Smooth muscle cell (in vitro differentiated cells): ENCODE results near the gene PAMR1. TPM values are rescaled to one million over a fixed set of nuclear protein-coding genes. Genes with fewer than 3 reads are reported as not detected.

ENCODE experiments used
- DNase-seq: peaks from one replicate; lab custom pipeline; 2025; ENCODE audit not compliant: unreplicated experiment; lab: John Stamatoyannopoulos, UW
- H2AFZ ChIP-seq: fragments of 200-600 bp; sonication (generic); 2 replicates; pipeline ENCODE4 v1.6.0; 2016; ENCODE audit warnings: antibody characterized with exemption, low read depth, mild to moderate bottlenecking
- H3F3A ChIP-seq: fragments of 200-600 bp; sonication (generic); 2 replicates; pipeline ENCODE4 v1.6.0; 2017; ENCODE audit warnings: antibody characterized with exemption, low read depth
- H3K27ac ChIP-seq: fragments of 200-600 bp; sonication (generic); 2 replicates; pipeline ENCODE4 v1.5.1; 2016; ENCODE audit warnings: low read depth, mild to moderate bottlenecking
- H3K27me3 ChIP-seq: fragments of 200-600 bp; sonication (generic); 2 replicates; pipeline ENCODE4 v1.6.1; 2016; ENCODE audit warnings: low read depth, mild to moderate bottlenecking
- H3K36me3 ChIP-seq: fragments of 200-600 bp; sonication (generic); 2 replicates; pipeline ENCODE4 v1.5.1; 2016; ENCODE audit warnings: low read depth
- H3K4me1 ChIP-seq: fragments of 200-600 bp; sonication (generic); 2 replicates; pipeline ENCODE4 v1.5.1; 2016; ENCODE audit warnings: low read depth
- H3K4me2 ChIP-seq: fragments of 200-600 bp; sonication (generic); 2 replicates; pipeline ENCODE4 v1.6.0; 2016; ENCODE audit warnings: mild to moderate bottlenecking
- H3K4me3 ChIP-seq: fragments of 200-600 bp; sonication (generic); 2 replicates; pipeline ENCODE4 v1.5.1; 2016; ENCODE audit warnings: mild to moderate bottlenecking
- H3K79me2 ChIP-seq: fragments of 200-600 bp; sonication (generic); 2 replicates; pipeline ENCODE4 v1.6.0; 2016; ENCODE audit warnings: low read depth, mild to moderate bottlenecking
- H3K9ac ChIP-seq: fragments of 200-600 bp; sonication (generic); 2 replicates; pipeline ENCODE4 v1.6.0; 2016; ENCODE audit warnings: low read depth
- H3K9me3 ChIP-seq: fragments of 200-600 bp; sonication (generic); replicated peaks from 2 replicates; pipeline ENCODE4 v1.5.1; 2016; ENCODE audit warnings: low read depth
- H4K20me1 ChIP-seq: fragments of 200-600 bp; sonication (generic); 2 replicates; pipeline ENCODE4 v1.6.0; 2016; ENCODE audit warnings: low read depth
- WGBS: methylation state at CpG from one replicate; pipeline ENCODE4 v1.1.7; 2016; ENCODE audit warnings: low lambda C conversion rate; 5-methylcytosine and 5-hydroxymethylcytosine counted together
- polyA plus RNA-seq: library from polyadenylated mRNA; unstranded; fragments of >200 nt; fragmentation: Nextera tagmentation; extraction: Ambion mirVana; gene quantifications from 2 replicates; pipeline ENCODE4 v1.2.1, GENCODE V29; 2016
- total RNA-seq: library from RNA; depleted of rRNA; stranded (reverse); fragments of >200 nt; gene quantifications from 2 replicates; pipeline ENCODE4 v1.2.3, GENCODE V29; 2014
- TF ChIP-seq, protein P1 (sequence below): fragments of 200-600 bp; sonication (generic); IDR thresholded peaks from 2 replicates; pipeline ENCODE4 v1.5.1; 2017; ENCODE audit warnings: borderline replicate concordance, mild to moderate bottlenecking, antibody characterized with exemption; ENCODE audit not compliant: insufficient read depth, poor library complexity, severe bottlenecking

The PAMR1 gene
- total and polyA plus RNA-seq, 2 experiments from 2014 or later: 87.7 to 128 TPM

DNA sequence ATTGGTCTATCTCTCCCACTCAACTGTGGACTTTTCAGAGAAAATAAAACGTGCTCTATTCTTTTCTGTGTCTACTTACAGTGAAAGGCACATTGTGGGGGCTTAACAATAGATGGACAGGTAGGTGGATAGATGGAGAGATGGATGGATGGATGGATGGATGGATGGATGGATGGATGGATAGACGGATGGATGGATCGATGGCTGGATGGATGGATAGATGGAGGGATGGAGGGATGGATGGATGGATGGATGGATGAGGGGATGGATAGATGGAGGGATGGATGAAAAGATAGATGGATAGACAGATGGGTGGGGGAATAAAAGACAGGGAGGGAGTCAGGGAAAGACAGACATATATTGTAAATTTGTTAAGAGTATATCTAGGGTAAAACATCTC lies 91.8 kb downstream of the PAMR1 start:
- Histone ChIP-seq H3K9ac (no peak overlapping the region), H3K9me3 (no peaks in the 10 kb centered on the region), H3K4me3 (no peak overlapping the region), H4K20me1 (no peaks in the 10 kb centered on the region), H3K4me1 (no peaks in the 10 kb centered on the region), H3K36me3 (peaks cover 16% of the 10 kb centered on the region), H3K27me3 (no peaks in the 10 kb centered on the region), H3F3A (no peaks in the 10 kb centered on the region), H3K27ac (no peak overlapping the region), H2AFZ (no peak overlapping the region), H3K4me2 (no peak overlapping the region), H3K79me2 (no peaks in the 10 kb centered on the region)
- TF ChIP-seq, protein P1, sequence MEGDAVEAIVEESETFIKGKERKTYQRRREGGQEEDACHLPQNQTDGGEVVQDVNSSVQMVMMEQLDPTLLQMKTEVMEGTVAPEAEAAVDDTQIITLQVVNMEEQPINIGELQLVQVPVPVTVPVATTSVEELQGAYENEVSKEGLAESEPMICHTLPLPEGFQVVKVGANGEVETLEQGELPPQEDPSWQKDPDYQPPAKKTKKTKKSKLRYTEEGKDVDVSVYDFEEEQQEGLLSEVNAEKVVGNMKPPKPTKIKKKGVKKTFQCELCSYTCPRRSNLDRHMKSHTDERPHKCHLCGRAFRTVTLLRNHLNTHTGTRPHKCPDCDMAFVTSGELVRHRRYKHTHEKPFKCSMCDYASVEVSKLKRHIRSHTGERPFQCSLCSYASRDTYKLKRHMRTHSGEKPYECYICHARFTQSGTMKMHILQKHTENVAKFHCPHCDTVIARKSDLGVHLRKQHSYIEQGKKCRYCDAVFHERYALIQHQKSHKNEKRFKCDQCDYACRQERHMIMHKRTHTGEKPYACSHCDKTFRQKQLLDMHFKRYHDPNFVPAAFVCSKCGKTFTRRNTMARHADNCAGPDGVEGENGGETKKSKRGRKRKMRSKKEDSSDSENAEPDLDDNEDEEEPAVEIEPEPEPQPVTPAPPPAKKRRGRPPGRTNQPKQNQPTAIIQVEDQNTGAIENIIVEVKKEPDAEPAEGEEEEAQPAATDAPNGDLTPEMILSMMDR: no peak
- WGBS: 82% methylated on average over 3 of the region's 3 CpGs
- DNase-seq: no peak

DNA sequence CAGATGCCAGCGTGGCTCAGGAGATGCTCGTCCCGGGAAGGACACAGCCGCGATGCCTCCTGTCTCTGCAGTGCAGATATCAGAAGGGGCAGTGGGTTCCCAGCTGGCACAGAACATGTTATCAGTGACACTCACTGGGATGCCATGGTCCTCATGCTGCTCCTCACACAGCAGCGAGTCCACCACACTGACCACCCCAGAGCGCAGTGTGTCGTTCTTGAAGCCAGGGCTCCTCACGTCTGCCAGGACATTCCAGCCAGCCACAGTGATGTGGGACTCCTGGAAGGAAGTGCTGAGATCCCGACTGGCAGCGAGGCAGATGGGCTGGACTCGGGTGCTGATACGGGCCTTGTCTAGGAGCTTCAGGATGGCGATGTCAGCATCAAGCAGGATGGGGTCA lies 93.0 kb downstream of the PAMR1 start:
- H3K27ac ChIP-seq: no peak overlapping the region
- no peak overlapping the region for H2AFZ ChIP-seq
- no peaks in the 10 kb centered on the region for H4K20me1 ChIP-seq
- no peaks in the 10 kb centered on the region for H3K4me1 ChIP-seq
- TF ChIP-seq, protein P1: no peak
- no peaks in the 10 kb centered on the region for H3F3A ChIP-seq
- 93% methylated on average over 14 of the region's 14 CpGs for WGBS
- no peak overlapping the region for H3K4me3 ChIP-seq
- no peaks in the 10 kb centered on the region for H3K9me3 ChIP-seq
- no peak for DNase-seq
- peaks cover 16% of the 10 kb centered on the region for H3K36me3 ChIP-seq
- H3K4me2 ChIP-seq: no peak overlapping the region
- H3K27me3 ChIP-seq: no peaks in the 10 kb centered on the region
- H3K79me2 ChIP-seq: no peaks in the 10 kb centered on the region
- H3K9ac ChIP-seq: no peak overlapping the region

DNA sequence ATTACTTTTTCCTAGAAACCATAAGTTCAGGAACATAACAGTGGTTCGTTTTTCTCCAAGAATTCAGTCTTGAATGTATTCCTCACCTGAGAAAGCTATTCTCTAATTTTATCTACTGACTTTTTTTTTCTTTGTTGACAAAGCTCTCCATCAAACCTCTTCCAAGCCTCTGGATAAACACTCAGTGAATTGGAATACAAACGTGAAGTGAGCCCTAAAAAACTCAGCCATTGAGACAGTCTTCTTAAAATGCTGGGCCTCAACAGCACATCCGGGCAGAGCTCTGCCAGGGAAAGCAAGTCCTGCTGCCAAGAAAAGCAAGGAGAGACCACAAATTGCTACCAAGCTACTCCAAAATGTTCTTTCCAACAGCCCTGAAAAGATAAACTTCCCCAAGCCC lies 98.3 kb downstream of the PAMR1 start:
- Histone ChIP-seq H3K27ac (no peak overlapping the region), H3K9me3 (no peaks in the 10 kb centered on the region), H3K4me1 (no peaks in the 10 kb centered on the region), H3K36me3 (no peaks in the 10 kb centered on the region), H3K27me3 (peaks cover 30% of the 10 kb centered on the region), H3K4me2 (no peak overlapping the region), H3K79me2 (no peaks in the 10 kb centered on the region), H3K9ac (no peak overlapping the region), H4K20me1 (no peaks in the 10 kb centered on the region), H3F3A (no peaks in the 10 kb centered on the region), H3K4me3 (no peak overlapping the region), H2AFZ (no peak overlapping the region)
- TF ChIP-seq, protein P1: no peak
- 73% methylated on average over 3 of the region's 3 CpGs for WGBS
- DNase-seq: no peak

DNA sequence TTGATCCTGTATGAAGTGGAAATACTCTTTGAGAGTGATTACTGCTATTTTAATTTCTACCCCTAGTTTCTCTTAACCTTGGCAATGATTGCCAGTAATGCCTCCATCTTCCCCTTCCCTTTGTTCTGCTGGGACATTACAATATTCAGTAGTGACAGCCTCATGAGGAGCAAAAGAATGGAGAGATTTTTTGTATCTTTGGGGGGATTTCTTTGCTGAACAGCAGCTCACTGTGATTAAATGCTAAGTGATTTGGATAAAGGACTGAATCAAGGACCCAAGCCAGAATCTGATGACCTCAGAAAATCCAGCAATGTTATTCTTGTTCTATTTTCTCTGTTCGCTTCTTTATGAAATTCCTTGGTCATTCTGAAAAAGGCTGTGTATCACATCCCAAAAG lies 99.1 kb downstream of the PAMR1 start:
- Histone ChIP-seq H3K4me3 (no peak overlapping the region), H3K27ac (no peak overlapping the region), H3K4me2 (no peak overlapping the region), H3K9me3 (no peaks in the 10 kb centered on the region), H3F3A (no peaks in the 10 kb centered on the region), H3K4me1 (no peaks in the 10 kb centered on the region), H3K27me3 (peaks cover 37% of the 10 kb centered on the region), H3K9ac (no peak overlapping the region), H3K36me3 (no peaks in the 10 kb centered on the region), H4K20me1 (no peaks in the 10 kb centered on the region), H3K79me2 (no peaks in the 10 kb centered on the region), H2AFZ (no peak overlapping the region)
- DNase-seq: no peak
- TF ChIP-seq, protein P1: no peak
- 100% methylated on average over 1 of the region's 1 CpG for WGBS
